ENCODE data around the gene SLC2A6. TPM values are rescaled to one million over a fixed set of nuclear protein-coding genes. Genes with fewer than 3 reads are reported as not detected.

SLC2A6 gene
- total and polyA plus RNA-seq, 2 of the 8 experiments (the other 6 are each of a cell fraction or from before 2014, with no cell fraction given), result 16.6 to 17.8 TPM

- Histone ChIP-seq H2AFZ (ENCODE audit: low read length) (no peak overlapping the region), H3K27me3 (replicated peaks in 1 of 4; ENCODE audit: control insufficient read depth in 3 of 4, extremely low read depth in 1 of 4, insufficient read depth in 3 of 4, low read length in 3 of 4) (peaks cover 0 to 1% (median 0%) of the 10 kb centered on the region in 4 experiments; a peak in 1 of 7 replicates), H2BK12ac (ENCODE audit: low read depth, low read length) (no peak overlapping the region), H4K8ac (ENCODE audit: extremely low read depth, insufficient read depth, low read length) (no peak overlapping the region), H4K20me1 (replicated peaks in 1 of 2; ENCODE audit: control insufficient read depth in 1 of 2, insufficient read depth in 2 of 2, low read length in 2 of 2) (peaks cover 2% of the 10 kb centered on the region in 2 experiments), H3K4me3 (ENCODE audit: extremely low read depth in 1 of 4, insufficient read depth in 2 of 4, low read depth in 3 of 4, low read length in 4 of 4) (no peak overlapping the region), H2BK20ac (ENCODE audit: low read length) (no peak overlapping the region), H3K9me3 (ENCODE audit: insufficient read depth in 2 of 2, low read depth in 1 of 2, low read length in 1 of 2) (no peaks in the 10 kb centered on the region), H2BK5ac (ENCODE audit: low read depth, low read length) (no peak overlapping the region), H2BK15ac (ENCODE audit: low read length) (no peak overlapping the region), H2AK5ac (ENCODE audit: low read depth, low read length) (no peak overlapping the region), H4K91ac (replicated peaks; ENCODE audit: insufficient read length, low read length) (no peak overlapping the region), H2BK120ac (replicated peaks; ENCODE audit: low read depth, low read length) (no peak overlapping the region), H3K9ac (replicated peaks in 1 of 4; ENCODE audit: extremely low read depth in 1 of 4, low read depth in 3 of 4, low read length in 3 of 4) (no peak overlapping the region), H4K5ac (ENCODE audit: insufficient read length, low read depth, low read length) (no peak overlapping the region), H3K4ac (replicated peaks; ENCODE audit: insufficient read length, low read depth, low read length) (no peak overlapping the region), H3K36me3 (ENCODE audit: control insufficient read depth in 2 of 4, insufficient read depth in 4 of 4, low read length in 3 of 4) (no peaks in the 10 kb centered on the region), H3K23ac (ENCODE audit: insufficient read length) (no peak overlapping the region), H3K23me2 (ENCODE audit: low read depth, low read length) (no peaks in the 10 kb centered on the region), H3K4me1 (replicated peaks in 1 of 4; ENCODE audit: control insufficient read depth in 3 of 4, insufficient read depth in 4 of 4, low read length in 3 of 4) (peaks cover 0 to 1% (median 0%) of the 10 kb centered on the region in 4 experiments; a peak in 2 of 7 replicates), H3K14ac (ENCODE audit: insufficient read length) (no peak overlapping the region), H3K56ac (replicated peaks; ENCODE audit: insufficient read length, low read depth, low read length) (no peak overlapping the region), H3K18ac (ENCODE audit: extremely low read depth, low read length) (no peak overlapping the region), H3K4me2 (ENCODE audit: insufficient read depth in 1 of 2, low read depth in 2 of 2, low read length in 2 of 2) (no peak overlapping the region), H3K79me2 (ENCODE audit: control insufficient read depth in 1 of 2, insufficient read depth in 2 of 2, low read length in 2 of 2) (no peaks in the 10 kb centered on the region), H3K79me1 (ENCODE audit: low read depth, low read length) (no peaks in the 10 kb centered on the region), H3K27ac (ENCODE audit: low read depth, low read length) (no peak overlapping the region)
- ChIA-PET POLR2A (ENCODE audit: partially characterized antibody) (interaction anchor here (0.8 to 3.5 kb wide), 7 partner anchors 15 to 136 kb away, joined by 3 to 12 read pairs (median 4); partner anchors contain the start of genes CACFD1, MED22 and RPL7A), CTCF (ENCODE audit: partially characterized antibody) (interaction anchor here (0.8 to 3.6 kb wide), 26 partner anchors 9 to 341 kb away, joined by 3 to 29 read pairs (median 4); partner anchors contain the start of genes REXO4, STKLD1, SURF1 and SURF2)
- FAIRE-seq (no peak), DNase-seq (ENCODE audit: low read depth in 1 of 2, low spot score in 2 of 2) (no peak)
- no peak for TF ChIP-seq EZH2 (IDR thresholded peaks at IDR 0.05; ENCODE audit: low read depth, low read length, severe bottlenecking)
- TF ChIP-seq SP4 (IDR thresholded peaks at IDR 0.05; ENCODE audit: low read length), result no peak
- no peak for TF ChIP-seq KDM4A (IDR thresholded peaks at IDR 0.05; ENCODE audit: low read depth, low read length, severe bottlenecking)
- TF ChIP-seq GABPA (IDR thresholded peaks at IDR 0.05; ENCODE audit: borderline replicate concordance, insufficient read depth, low read length), result no peak
- no peak for TF ChIP-seq SUZ12 (IDR thresholded peaks at IDR 0.05; ENCODE audit: low read length)
- no peak for TF ChIP-seq ATF3 (IDR thresholded peaks at IDR 0.05; ENCODE audit: insufficient read depth, low read depth, low read length)
- no peak for TF ChIP-seq TEAD4 (IDR thresholded peaks at IDR 0.05; ENCODE audit: low read depth, low read length)
- no peak for TF ChIP-seq ASH2L (IDR thresholded peaks at IDR 0.05; ENCODE audit: low read length)
- no peak for TF ChIP-seq TAF7 (optimal IDR thresholded peaks at IDR 0.05; ENCODE audit: borderline replicate concordance, low read depth, low read length)
- TF ChIP-seq RXRA (IDR thresholded peaks at IDR 0.05; ENCODE audit: insufficient read depth, low read depth, low read length), result no peak
- TF ChIP-seq SRF (IDR thresholded peaks at IDR 0.05; ENCODE audit: low read depth, low read length), result no peak
- TF ChIP-seq BCL11A (IDR thresholded peaks at IDR 0.05; ENCODE audit: low read depth in 2 of 2, low read length in 2 of 2), result no peak
- 82% methylated on average over 18 of the region's 22 CpGs; no CpG with 5 or more reads in 1 of the 2 experiments for WGBS, 2 experiments (ENCODE audit: extremely low coverage in 1 of 2, insufficient coverage in 1 of 2, insufficient read length in 1 of 2, insufficient replicate concordance in 2 of 2, low coverage in 1 of 2, low lambda C conversion rate in 2 of 2, missing lambda C conversion rate in 1 of 2)
Observed at GRCh38 chr9:133484671-133485437, 6.0 kb upstream of the SLC2A6 start.
